K562 (cell line): Measurements from ENCODE around the gene LBHD2. TPM values are rescaled to one million over a fixed set of nuclear protein-coding genes. Genes with fewer than 3 reads are reported as not detected.
A peak's percentile ranks its signal among the peaks of the same experiment; 100 is the strongest.

ENCODE experiments used
- ATAC-seq: fragments of 200-7000 bp; cut with Tn5 transposase; 3 replicates; pipeline ENCODE4 v1.9.1; 2020; ENCODE audit warnings: moderate library complexity
- BruUV-seq: library from RNA; stranded (reverse); fragments of 400-500 nt; replicated peaks from 2 replicates; lab custom pipeline; 2021; lab: Mats Ljungman, UMichigan
- CTCF ChIA-PET: fragments of 300-600 bp; formaldehyde crosslinking; extraction: SDS; loops from one replicate; lab custom pipeline; 2021; ENCODE audit warnings: low intra/inter-chr PET ratio; lab: Yijun Ruan, JAX
- POLR2A ChIA-PET: fragments of 300-600, 350-650 bp; sonication (Branson Sonifier 250); formaldehyde crosslinking; extraction: SDS; loops from one replicate; lab custom pipeline; 2021; ENCODE audit warnings: antibody characterized with exemption, inconsistent platforms; lab: Yijun Ruan, JAX
- DNase-seq, 4 experiments: peaks; one replicate each; pipeline versions ENCODE4 v3.0.0 to v3.0.0-alpha.2; 2011 to 2018; ENCODE audit warnings: low spot score in 3 of 4, mixed read lengths in 3 of 4; ENCODE audit errors: extremely low read depth in 1 of 4
- FAIRE-seq: peaks from 2 replicates; lab custom pipeline; 2011; peaks lifted over from hg19 to GRCh38; lab: Jason Lieb, UNC
- H2AFZ ChIP-seq: 2 replicates; pipeline ENCODE4 v1.6.0; 2011; ENCODE audit warnings: low read depth, low read length, control low read depth, inconsistent platforms
- H3K27ac ChIP-seq: fragments of 200-600 bp; 3 replicates; pipeline ENCODE4 v1.8.0; 2011; ENCODE audit warnings: low read depth, mild to moderate bottlenecking, control low read depth, inconsistent platforms, low read length, moderate library complexity, mixed read lengths; ENCODE audit errors: extremely low read depth
- H3K27me3 ChIP-seq, 2 experiments: fragments of 300-600 bp in 1 of 2; 2 replicates in 1 of 2; 3 replicates in 1 of 2; pipeline versions ENCODE4 v1.6.0 to v1.8.0; 2011; ENCODE audit warnings: inconsistent platforms in 2 of 2, low read length in 2 of 2, mild to moderate bottlenecking in 1 of 2, mixed read lengths in 1 of 2, moderate library complexity in 1 of 2; ENCODE audit not compliant: control insufficient read depth in 2 of 2, insufficient read depth in 2 of 2
- H3K36me3 ChIP-seq: fragments of 300-600 bp; 3 replicates; pipeline ENCODE4 v1.8.0; 2011; ENCODE audit warnings: mild to moderate bottlenecking, low read length, inconsistent platforms; ENCODE audit not compliant: control insufficient read depth, insufficient read depth
- H3K4me1 ChIP-seq, 2 experiments: fragments of 200-600 bp in 1 of 2; replicated peaks in 1 of 2; 2 replicates in 1 of 2; 3 replicates in 1 of 2; pipeline versions ENCODE4 v1.5.1 to v1.8.0; 2011; ENCODE audit warnings: inconsistent platforms in 2 of 2, low read length in 2 of 2, mild to moderate bottlenecking in 1 of 2, mixed read lengths in 1 of 2, moderate library complexity in 1 of 2; ENCODE audit not compliant: control insufficient read depth in 2 of 2, insufficient read depth in 2 of 2
- H3K4me2 ChIP-seq: 2 replicates; pipeline ENCODE4 v1.6.1; 2011; ENCODE audit warnings: low read length, control low read depth, inconsistent platforms, mixed read lengths; ENCODE audit not compliant: insufficient read depth
- H3K4me3 ChIP-seq: fragments of 200-600 bp; sonication (generic), shearing (Covaris generic); 2 replicates; pipeline ENCODE4 v1.5.1; 2016; ENCODE audit warnings: control low read depth, inconsistent platforms
- H3K79me2 ChIP-seq: fragments of 200-600 bp; 3 replicates; pipeline ENCODE4 v1.8.0; 2011; ENCODE audit warnings: low read length, inconsistent platforms; ENCODE audit not compliant: control insufficient read depth, insufficient read depth
- H3K9ac ChIP-seq, 2 experiments: 2 replicates each; pipeline versions ENCODE4 v1.6.0 to v1.6.1; 2011; ENCODE audit warnings: low read depth in 2 of 2, low read length in 2 of 2, control low read depth in 1 of 2, inconsistent platforms in 1 of 2, mild to moderate bottlenecking in 1 of 2, mixed read lengths in 1 of 2; ENCODE audit not compliant: insufficient read depth in 1 of 2
- H3K9me1 ChIP-seq: one replicate; pipeline ENCODE4 v1.6.0; 2011; ENCODE audit warnings: inconsistent platforms, mild to moderate bottlenecking, low read length, moderate library complexity; ENCODE audit not compliant: control insufficient read depth, insufficient read depth
- H3K9me3 ChIP-seq: replicated peaks from 2 replicates; pipeline ENCODE4 v1.5.1; 2011; ENCODE audit warnings: low read depth, low read length, inconsistent platforms; ENCODE audit not compliant: control insufficient read depth, insufficient read depth
- H4K20me1 ChIP-seq: replicated peaks from 2 replicates; pipeline ENCODE4 v1.6.1; 2011; ENCODE audit warnings: low read length, inconsistent platforms, mixed read lengths; ENCODE audit not compliant: control insufficient read depth, insufficient read depth
- ZBTB40 ChIP-seq, 2 experiments: fragments of 450-650 bp in 1 of 2; sonication (generic) in 1 of 2; formaldehyde crosslinking in 1 of 2; IDR thresholded peaks; 2 replicates each; pipeline versions ENCODE4 v1.7.1 to v1.9.0; 2016 to 2022; ENCODE audit warnings: inconsistent platforms in 1 of 2, mild to moderate bottlenecking in 1 of 2, missing genetic modification reagents in 1 of 2
- ZNF197 ChIP-seq: fragments of 200-800 bp; sonication (Bioruptor generic); IDR thresholded peaks from 2 replicates; pipeline ENCODE4 v1.6.1; 2016; ENCODE audit warnings: low read depth, missing genetic modification characterization, missing compliant biosample characterization
- WGBS: fragments of 100-300 bp; shearing (Covaris generic); methylation state at CpG from one replicate; pipeline ENCODE4 v1.1.6; 2016; ENCODE audit warnings: low coverage, mixed read lengths; ENCODE audit not compliant: insufficient coverage; ENCODE audit errors: missing lambda C conversion rate; 5-methylcytosine and 5-hydroxymethylcytosine counted together
- in situ Hi-C: fragments of 300-500 bp; cut with MboI; formaldehyde crosslinking; loops from 4 replicates; pipeline ENCODE4 v1.15.0; 2018; ENCODE audit warnings: inconsistent platforms, mixed read lengths
- intact Hi-C: fragments of 100-400 bp; cut with micrococcal nuclease; formaldehyde crosslinking; loops from 2 replicates; pipeline ENCODE4 v1.14.2; 2022
- polyA plus RNA-seq, 8 experiments: library from polyadenylated mRNA; depleted of rRNA in 4 of 8; stranded (reverse) in 5 of 8; unstranded in 3 of 8; fragments of >200 nt; fragmentation: Nextera tagmentation in 2 of 8; fragmentation: Illumina TruSeq in 1 of 8; extraction: Ambion mirVana in 2 of 8; extraction: Trizol in 1 of 8; gene quantifications; 2 replicates each; pipeline versions ENCODE4 v1.2.1 to v1.2.3, GENCODE V29; 2011 to 2014; ENCODE audit warnings: inconsistent platforms in 1 of 8, missing spikeins in 1 of 8
- total RNA-seq, 7 experiments: library from RNA; depleted of rRNA in 6 of 7; stranded (reverse); fragments of >200 nt in 6 of 7; fragmentation: Illumina TruSeq in 2 of 7; extraction: Trizol in 2 of 7; gene quantifications; 2 replicates each; pipeline versions ENCODE4 v1.2.1 to v1.2.3, GENCODE V29; 2011 to 2021; ENCODE audit warnings: low replicate concordance in 1 of 7

The LBHD2 gene
- total and polyA plus RNA-seq, 9 of the 15 experiments (the other 6 are each of a cell fraction or from before 2014, with no cell fraction given): not detected

- Histone ChIP-seq H3K9me3 (no peaks in the 10 kb centered on the region), H3K4me1 (peaks cover 0 to 16% of the 10 kb centered on the region in 2 experiments; a peak in 3 of 5 replicates), H3K9me1 (no peaks in the 10 kb centered on the region)
- in situ Hi-C loops: no loop called here
- no peak for ATAC-seq
- TF ChIP-seq ZBTB40 (IDR thresholded peaks at IDR 0.05) (peak; percentile 71), ZBTB40 (CRISPR knock-in tag; IDR thresholded peaks at IDR 0.05) (no peak), ZNF197 (no peak)
- TF ChIP-seq, all 486 proteins: peak for 1
- no peaks in the 10 kb centered on the region for H3K36me3 ChIP-seq
- FAIRE-seq (no peak), DNase-seq (no peak)
- no TSS peak for BruUV-seq
- H3K4me3 ChIP-seq: no peak overlapping the region
- H3K27me3 ChIP-seq: peaks cover 0 to 11% of the 10 kb centered on the region in 2 experiments; a peak in 2 of 5 replicates
- WGBS: 0% methylated on average over 3 of the region's 6 CpGs
- no peaks in the 10 kb centered on the region for H4K20me1 ChIP-seq
- ChIA-PET POLR2A (interaction anchor here (0.6 to 1.5 kb wide), 3 partner anchors 12 to 578 kb away, joined by 3 read pairs; no protein-coding TSS in a partner anchor), CTCF (no interaction called here)
- intact Hi-C loops: no loop called here
- peaks cover 4% of the 10 kb centered on the region; the same call in 1 of the 3 replicates for H3K79me2 ChIP-seq
- H3K9ac ChIP-seq: no peak overlapping the region
- H2AFZ ChIP-seq: no peak overlapping the region
- no peak overlapping the region for H3K27ac ChIP-seq
- H3K4me2 ChIP-seq: no peak overlapping the region
Measured at GRCh38 chr14:103061482-103061976, 22.5 kb upstream of the LBHD2 start.
